ENCODE data around the gene CEP97. TPM values are rescaled to one million over a fixed set of nuclear protein-coding genes. Genes with fewer than 3 reads are reported as not detected.

The CEP97 gene
- total and polyA plus RNA-seq, 3 donors from 2014 or later, result 19.3 to 26.5 (median 22.1) TPM

- TF ChIP-seq CTCF (IDR thresholded peaks at IDR 0.05) (no peak), POLR2A (IDR thresholded peaks at IDR 0.05) (no peak)
- no peaks in the 10 kb centered on the region for H3K9me3 ChIP-seq
- no peaks in the 10 kb centered on the region for H3K4me1 ChIP-seq
- intact Hi-C loops (cut with DNase I; ENCODE audit: low total_unique reads), result loop anchor here (10.0 kb wide), 1 partner anchor 412 kb away; no protein-coding TSS in a partner anchor
- DNase-seq, result no peak
- H3K27me3 ChIP-seq, result no peaks in the 10 kb centered on the region
- no peak overlapping the region for H3K27ac ChIP-seq
- no peaks in the 10 kb centered on the region for H3K36me3 ChIP-seq (ENCODE audit: low read depth, missing control alignments)
- H3K4me3 ChIP-seq, result no peak overlapping the region
Observed at GRCh38 chr3:101812895-101813294, 88.5 kb downstream of the CEP97 start.

GRCh38 chr3:101813817-101814440 lies 89.5 kb downstream of the CEP97 start:
- H3K36me3 ChIP-seq (ENCODE audit: low read depth, missing control alignments), result no peaks in the 10 kb centered on the region
- H3K27me3 ChIP-seq, result no peaks in the 10 kb centered on the region
- peak in 2 of 3 experiments; percentile 22 to 44 for TF ChIP-seq CTCF (IDR thresholded peaks at IDR 0.05)
- TF ChIP-seq POLR2A (IDR thresholded peaks at IDR 0.05), result no peak
- DNase-seq, result no peak
- WGBS, 2 donors, result 63 to 74% methylated on average over 7 of the region's 7 CpGs
- no peak overlapping the region for H3K27ac ChIP-seq
- intact Hi-C loops (cut with DNase I; ENCODE audit: low total_unique reads), result loop anchor here (10.0 kb wide), 1 partner anchor 411 kb away; no protein-coding TSS in a partner anchor
- no peaks in the 10 kb centered on the region for H3K9me3 ChIP-seq
- no peaks in the 10 kb centered on the region for H3K4me1 ChIP-seq
- H3K4me3 ChIP-seq, result no peak overlapping the region

GRCh38 chr3:101814835-101815234 lies 90.4 kb downstream of the CEP97 start:
- no peak overlapping the region for H3K27ac ChIP-seq
- TF ChIP-seq POLR2A (IDR thresholded peaks at IDR 0.05) (no peak), CTCF (IDR thresholded peaks at IDR 0.05) (no peak)
- WGBS, 2 donors, result 70 to 82% methylated on average over 3 of the region's 3 CpGs

GRCh38 chr3:101816215-101817149 lies 92.1 kb downstream of the CEP97 start:
- DNase-seq, result no peak
- H3K27ac ChIP-seq, result no peak overlapping the region
- H3K36me3 ChIP-seq (ENCODE audit: low read depth, missing control alignments), result no peaks in the 10 kb centered on the region
- no peaks in the 10 kb centered on the region for H3K27me3 ChIP-seq
- H3K9me3 ChIP-seq, result no peaks in the 10 kb centered on the region
- no peak for TF ChIP-seq POLR2A (IDR thresholded peaks at IDR 0.05)
- no peak for TF ChIP-seq CTCF (IDR thresholded peaks at IDR 0.05)
- intact Hi-C loops (cut with DNase I; ENCODE audit: low total_unique reads), result loop anchor here (10.0 kb wide), 1 partner anchor 408 kb away; no protein-coding TSS in a partner anchor
- WGBS, 2 donors, result 69 to 74% methylated on average over 4 of the region's 4 CpGs
- H3K4me3 ChIP-seq, result no peak overlapping the region
- H3K4me1 ChIP-seq, result no peaks in the 10 kb centered on the region

More at GRCh38 chr3:101814835-101815234, 90.4 kb downstream of the CEP97 start:
- intact Hi-C loops (cut with DNase I; ENCODE audit: low total_unique reads), result loop anchor here (10.0 kb wide), 1 partner anchor 410 kb away; no protein-coding TSS in a partner anchor
- Histone ChIP-seq H3K4me3 (no peak overlapping the region), H3K27me3 (no peaks in the 10 kb centered on the region), H3K36me3 (ENCODE audit: low read depth, missing control alignments) (no peaks in the 10 kb centered on the region), H3K9me3 (no peaks in the 10 kb centered on the region), H3K4me1 (no peaks in the 10 kb centered on the region)
- no peak for DNase-seq
